Measurements from ENCODE around the gene HTT. TPM values are rescaled to one million over a fixed set of nuclear protein-coding genes. Genes with fewer than 3 reads are reported as not detected.

Gene HTT
- total and polyA plus RNA-seq, 9 of the 15 experiments (the other 6 are each of a cell fraction or from before 2014, with no cell fraction given), result 0.66 to 31.6 (median 14.7) TPM

DNA sequence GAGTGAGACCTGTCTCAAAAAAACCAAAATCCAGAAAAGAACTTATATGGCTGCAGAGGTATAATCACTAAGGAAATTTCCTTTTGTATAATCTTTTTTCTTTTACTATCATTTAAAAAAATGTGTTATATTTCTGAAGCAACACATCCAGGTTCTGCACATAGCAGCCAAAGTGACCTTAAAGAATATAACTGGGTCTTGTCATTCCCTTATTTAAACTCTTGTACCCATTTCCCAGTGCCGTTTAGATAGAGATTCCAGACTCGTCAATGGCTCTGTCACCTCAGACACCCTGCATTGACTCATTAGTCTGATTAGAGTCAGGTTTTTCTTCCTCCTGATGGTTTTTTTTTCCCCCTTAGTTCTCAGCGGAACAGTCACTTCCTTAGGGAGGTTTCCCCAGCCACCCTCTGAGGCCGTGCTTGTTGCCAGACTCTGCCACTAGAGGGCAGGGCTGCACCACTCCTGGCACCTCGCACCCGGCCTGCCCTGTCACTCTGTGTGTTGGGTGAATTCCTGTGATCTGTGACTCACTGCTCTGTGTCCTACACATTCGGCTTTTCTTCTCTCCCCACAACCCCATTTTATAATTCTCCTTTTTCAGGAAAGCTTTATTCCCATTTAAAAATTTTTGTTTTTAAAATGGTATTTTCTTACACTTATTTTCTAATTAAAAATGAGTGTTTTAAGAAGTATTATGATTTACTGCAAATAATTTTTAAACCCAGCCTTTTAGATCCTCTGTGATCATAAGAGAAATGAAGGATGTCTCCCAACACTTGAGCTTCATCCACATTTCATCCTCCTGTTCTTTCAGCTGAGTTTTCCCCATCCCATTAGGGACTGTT, 32.1 kb downstream of the HTT start:
- H3K79me2 ChIP-seq (ENCODE audit: control insufficient read depth, insufficient read depth, low read length), result no peaks in the 10 kb centered on the region
- intact Hi-C loops (cut with micrococcal nuclease), result loop anchor here (1.0 to 10.0 kb wide), 3 partner anchors 59 to 337 kb away; no protein-coding TSS in a partner anchor
- CTCF ChIA-PET (ENCODE audit: low intra/inter-chr PET ratio), result interaction anchor here (0.7 to 2.4 kb wide), 5 partner anchors 30 to 374 kb away, joined by 3 to 13 read pairs (median 4); no protein-coding TSS in a partner anchor
- H3K9me3 ChIP-seq (replicated peaks; ENCODE audit: control insufficient read depth, insufficient read depth, low read depth, low read length), result no peaks in the 10 kb centered on the region
- H2AFZ ChIP-seq (ENCODE audit: low read depth, low read length), result no peak overlapping the region
- BruUV-seq (replicated peaks), result no TSS peak
- no peak overlapping the region for H3K9ac ChIP-seq (ENCODE audit: insufficient read depth in 1 of 2, low read depth in 2 of 2, low read length in 2 of 2)
- 1% methylated on average over 7 of the region's 7 CpGs for WGBS (ENCODE audit: insufficient coverage, low coverage, missing lambda C conversion rate)
- DNase-seq (ENCODE audit: extremely low read depth in 1 of 4, low spot score in 3 of 4) (peak; percentile 85 to 88 (median 87)), ATAC-seq (peak; percentile 100), FAIRE-seq (peak; percentile 96)
- in situ Hi-C loops (cut with MboI), result loop anchor here (5.0 kb wide), 1 partner anchor 336 kb away; the partner anchor contains the start of gene HGFAC
- H3K27ac ChIP-seq (ENCODE audit: extremely low read depth, low read depth, low read length), result no peak overlapping the region
- H4K20me1 ChIP-seq (replicated peaks; ENCODE audit: control insufficient read depth, insufficient read depth, low read length), result no peaks in the 10 kb centered on the region
- no peaks in the 10 kb centered on the region; a peak in 1 of 5 replicates for H3K4me1 ChIP-seq (replicated peaks in 1 of 2; ENCODE audit: control insufficient read depth in 2 of 2, insufficient read depth in 2 of 2, low read length in 2 of 2)
- H3K9me1 ChIP-seq (ENCODE audit: control insufficient read depth, insufficient read depth, low read length), result no peaks in the 10 kb centered on the region
- H3K27me3 ChIP-seq (ENCODE audit: control insufficient read depth in 2 of 2, insufficient read depth in 2 of 2, low read length in 2 of 2), result no peaks in the 10 kb centered on the region
- peaks cover 42% of the 10 kb centered on the region for H3K36me3 ChIP-seq (ENCODE audit: control insufficient read depth, insufficient read depth, low read length)
- H3K4me3 ChIP-seq, result no peak overlapping the region
- no peak overlapping the region for H3K4me2 ChIP-seq (ENCODE audit: insufficient read depth, low read length)
- POLR2A ChIA-PET, result no interaction called here
- TF ChIP-seq CHD4 (IDR thresholded peaks at IDR 0.05; ENCODE audit: insufficient read depth, insufficient replicate concordance, low read depth, low read length, poor library complexity, severe bottlenecking) (no peak), OTX1 (CRISPR knock-in tag; IDR thresholded peaks at IDR 0.05) (no peak), ZNF561 (CRISPR knock-in tag; conservative IDR thresholded peaks at IDR 0.05) (no peak), ARID2 (IDR thresholded peaks at IDR 0.05) (no peak), ZKSCAN8 (CRISPR knock-in tag; IDR thresholded peaks at IDR 0.05) (no peak), CSDE1 (IDR thresholded peaks at IDR 0.05) (no peak), MCM3 (IDR thresholded peaks at IDR 0.05) (no peak), ZNF24 (IDR thresholded peaks at IDR 0.05) (no peak), RAD21 (CRISPR knock-in tag; conservative IDR thresholded peaks at IDR 0.05 in 1 of 2, IDR thresholded peaks at IDR 0.05 in 1 of 2) (peak; percentile 83 to 92), NFIC (IDR thresholded peaks at IDR 0.05) (no peak), TAF9B (IDR thresholded peaks at IDR 0.05; ENCODE audit: partially characterized antibody) (no peak), TEAD2 (tag; IDR thresholded peaks at IDR 0.05) (no peak), KLF6 (CRISPR knock-in tag; IDR thresholded peaks at IDR 0.05; ENCODE audit: borderline replicate concordance) (no peak)
- TF ChIP-seq, protein P1, sequence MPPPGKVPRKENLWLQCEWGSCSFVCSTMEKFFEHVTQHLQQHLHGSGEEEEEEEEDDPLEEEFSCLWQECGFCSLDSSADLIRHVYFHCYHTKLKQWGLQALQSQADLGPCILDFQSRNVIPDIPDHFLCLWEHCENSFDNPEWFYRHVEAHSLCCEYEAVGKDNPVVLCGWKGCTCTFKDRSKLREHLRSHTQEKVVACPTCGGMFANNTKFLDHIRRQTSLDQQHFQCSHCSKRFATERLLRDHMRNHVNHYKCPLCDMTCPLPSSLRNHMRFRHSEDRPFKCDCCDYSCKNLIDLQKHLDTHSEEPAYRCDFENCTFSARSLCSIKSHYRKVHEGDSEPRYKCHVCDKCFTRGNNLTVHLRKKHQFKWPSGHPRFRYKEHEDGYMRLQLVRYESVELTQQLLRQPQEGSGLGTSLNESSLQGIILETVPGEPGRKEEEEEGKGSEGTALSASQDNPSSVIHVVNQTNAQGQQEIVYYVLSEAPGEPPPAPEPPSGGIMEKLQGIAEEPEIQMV (tag; conservative IDR thresholded peaks at IDR 0.05; ENCODE audit: low read depth), result no peak
- TF ChIP-seq, protein P2, sequence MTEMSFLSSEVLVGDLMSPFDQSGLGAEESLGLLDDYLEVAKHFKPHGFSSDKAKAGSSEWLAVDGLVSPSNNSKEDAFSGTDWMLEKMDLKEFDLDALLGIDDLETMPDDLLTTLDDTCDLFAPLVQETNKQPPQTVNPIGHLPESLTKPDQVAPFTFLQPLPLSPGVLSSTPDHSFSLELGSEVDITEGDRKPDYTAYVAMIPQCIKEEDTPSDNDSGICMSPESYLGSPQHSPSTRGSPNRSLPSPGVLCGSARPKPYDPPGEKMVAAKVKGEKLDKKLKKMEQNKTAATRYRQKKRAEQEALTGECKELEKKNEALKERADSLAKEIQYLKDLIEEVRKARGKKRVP (CRISPR knock-in tag; IDR thresholded peaks at IDR 0.05), result no peak
- TF ChIP-seq, protein P3, sequence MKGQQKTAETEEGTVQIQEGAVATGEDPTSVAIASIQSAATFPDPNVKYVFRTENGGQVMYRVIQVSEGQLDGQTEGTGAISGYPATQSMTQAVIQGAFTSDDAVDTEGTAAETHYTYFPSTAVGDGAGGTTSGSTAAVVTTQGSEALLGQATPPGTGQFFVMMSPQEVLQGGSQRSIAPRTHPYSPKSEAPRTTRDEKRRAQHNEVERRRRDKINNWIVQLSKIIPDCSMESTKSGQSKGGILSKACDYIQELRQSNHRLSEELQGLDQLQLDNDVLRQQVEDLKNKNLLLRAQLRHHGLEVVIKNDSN (CRISPR knock-in tag; IDR thresholded peaks at IDR 0.05), result no peak
- TF ChIP-seq, protein P4, sequence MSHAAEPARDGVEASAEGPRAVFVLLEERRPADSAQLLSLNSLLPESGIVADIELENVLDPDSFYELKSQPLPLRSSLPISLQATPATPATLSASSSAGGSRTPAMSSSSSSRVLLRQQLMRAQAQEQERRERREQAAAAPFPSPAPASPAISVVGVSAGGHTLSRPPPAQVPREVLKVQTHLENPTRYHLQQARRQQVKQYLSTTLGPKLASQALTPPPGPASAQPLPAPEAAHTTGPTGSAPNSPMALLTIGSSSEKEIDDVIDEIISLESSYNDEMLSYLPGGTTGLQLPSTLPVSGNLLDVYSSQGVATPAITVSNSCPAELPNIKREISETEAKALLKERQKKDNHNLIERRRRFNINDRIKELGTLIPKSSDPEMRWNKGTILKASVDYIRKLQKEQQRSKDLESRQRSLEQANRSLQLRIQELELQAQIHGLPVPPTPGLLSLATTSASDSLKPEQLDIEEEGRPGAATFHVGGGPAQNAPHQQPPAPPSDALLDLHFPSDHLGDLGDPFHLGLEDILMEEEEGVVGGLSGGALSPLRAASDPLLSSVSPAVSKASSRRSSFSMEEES (CRISPR knock-in tag; IDR thresholded peaks at IDR 0.05), result no peak
